Measurements from ENCODE around the gene VRK2. TPM values are rescaled to one million over a fixed set of nuclear protein-coding genes. Genes with fewer than 3 reads are reported as not detected.

Gene VRK2
- total RNA-seq, 4 donors from 2014 or later = 18.7 to 31.4 (median 22.1) TPM

- intact Hi-C loops (cut with DNase I) = no loop called here
- H3K9me3 ChIP-seq = no peaks in the 10 kb centered on the region
- H3K4me1 ChIP-seq = peaks cover 8 to 20% of the 10 kb centered on the region in 2 donors
- H3K27ac ChIP-seq = peak overlapping the region; percentile 83 to 95 (median 91)
- H3K36me3 ChIP-seq = no peaks in the 10 kb centered on the region
- H3K27me3 ChIP-seq = no peaks in the 10 kb centered on the region
- no peak for TF ChIP-seq CTCF (IDR thresholded peaks at IDR 0.05)
- no peak for TF ChIP-seq POLR2A (IDR thresholded peaks at IDR 0.05)
- DNase-seq = peak in 1 of 2 donors; percentile 9
- H3K4me3 ChIP-seq (replicated peaks in 1 of 3) = peak overlapping the region in 2 of 3 donors; percentile 59 to 69
- WGBS, 2 donors = 82 to 83% methylated on average over 17 of the region's 17 CpGs
Measured at GRCh38 chr2:58045580-58046334, 849 bp upstream of the VRK2 start.

GRCh38 chr2:58046335-58046584 lies 346 bp upstream of the VRK2 start:
- H3K27me3 ChIP-seq = no peaks in the 10 kb centered on the region
- no peak for DNase-seq
- 6 to 8% methylated on average over 8 to 14 of the region's 14 CpGs for WGBS, 2 donors
- no peaks in the 10 kb centered on the region for H3K36me3 ChIP-seq
- TF ChIP-seq POLR2A (IDR thresholded peaks at IDR 0.05) (no peak), CTCF (IDR thresholded peaks at IDR 0.05) (no peak)
- H3K27ac ChIP-seq = peak overlapping the region; percentile 83 to 95 (median 91)
- peaks cover 8 to 20% of the 10 kb centered on the region in 2 donors for H3K4me1 ChIP-seq
- peak overlapping the region in 2 of 3 donors; percentile 59 to 69 for H3K4me3 ChIP-seq (replicated peaks in 1 of 3)
- intact Hi-C loops (cut with DNase I) = no loop called here
- no peaks in the 10 kb centered on the region for H3K9me3 ChIP-seq

- H3K4me1 ChIP-seq = peaks cover 8 to 20% of the 10 kb centered on the region in 2 donors
- no peak for TF ChIP-seq CTCF (IDR thresholded peaks at IDR 0.05)
- no peak for TF ChIP-seq POLR2A (IDR thresholded peaks at IDR 0.05)
- intact Hi-C loops (cut with DNase I) = no loop called here
- 30 to 35% methylated on average over 12 to 13 of the region's 13 CpGs for WGBS, 2 donors
- no peaks in the 10 kb centered on the region for H3K27me3 ChIP-seq
- no peaks in the 10 kb centered on the region for H3K9me3 ChIP-seq
- no peak for DNase-seq
- peak overlapping the region in 2 of 3 donors; percentile 59 to 69 for H3K4me3 ChIP-seq (replicated peaks in 1 of 3)
- peak overlapping the region; percentile 83 to 95 (median 91) for H3K27ac ChIP-seq
- H3K36me3 ChIP-seq = no peaks in the 10 kb centered on the region
Measured at GRCh38 chr2:58047373-58047935, 848 bp downstream of the VRK2 start.

GRCh38 chr2:58047961-58048360 lies 1.4 kb downstream of the VRK2 start:
- DNase-seq = no peak
- Histone ChIP-seq H3K27me3 (no peaks in the 10 kb centered on the region), H3K36me3 (no peaks in the 10 kb centered on the region), H3K27ac (no peak overlapping the region), H3K4me1 (peaks cover 8 to 20% of the 10 kb centered on the region in 2 donors), H3K4me3 (replicated peaks in 1 of 3) (no peak overlapping the region), H3K9me3 (no peaks in the 10 kb centered on the region)
- intact Hi-C loops (cut with DNase I) = no loop called here
- no peak for TF ChIP-seq CTCF (IDR thresholded peaks at IDR 0.05)
- no peak for TF ChIP-seq POLR2A (IDR thresholded peaks at IDR 0.05)
- 71 to 81% methylated on average over 3 of the region's 3 CpGs for WGBS, 2 donors

- intact Hi-C loops (cut with DNase I) = no loop called here
- Histone ChIP-seq H3K27me3 (no peaks in the 10 kb centered on the region), H3K4me1 (peaks cover 0 to 10% of the 10 kb centered on the region in 2 donors), H3K4me3 (replicated peaks in 1 of 3) (no peak overlapping the region), H3K9me3 (no peaks in the 10 kb centered on the region), H3K36me3 (no peaks in the 10 kb centered on the region), H3K27ac (no peak overlapping the region)
- no peak for DNase-seq
- WGBS, 2 donors = 87 to 90% methylated on average over 3 of the region's 3 CpGs
- TF ChIP-seq POLR2A (IDR thresholded peaks at IDR 0.05) = no peak
Measured at GRCh38 chr2:58051445-58051844, 4.8 kb downstream of the VRK2 start.
